Stimulated activated CD4-positive, alpha-beta T cell treated with anti-CD3 and anti-CD28 coated beads, TNF-alpha, amount 100 ng/mL, for 24 hours (primary cell): Measurements from ENCODE around the gene MEF2A.
"Not testable (repeated sequence)": the region's sequence is repeated elsewhere in the genome, so short reads cannot be mapped to it uniquely, and the experiment has no call there.

Experiments
- DNase-seq, 3 experiments: peaks; one replicate each; pipeline ENCODE4 v3.0.0-alpha.2; 2020; ENCODE audit warnings: low read depth in 3 of 3

Gene MEF2A

GRCh38 chr15:99729327-99729726 is 163.5 kb downstream of the MEF2A start:
- DNase-seq, result no peak

GRCh38 chr15:99729920-99730319 is 164.1 kb downstream of the MEF2A start:
- DNase-seq, result no peak

- DNase-seq, result no peak
Measured at GRCh38 chr15:99731336-99732123, 165.7 kb downstream of the MEF2A start.

GRCh38 chr15:99732124-99732750 is 166.5 kb downstream of the MEF2A start:
- DNase-seq, result no peak

GRCh38 chr15:99732751-99733267 is 167.0 kb downstream of the MEF2A start:
- DNase-seq, result no peak

GRCh38 chr15:99733268-99734039 is 167.7 kb downstream of the MEF2A start, which contains the start of gene LYSMD4:
Gene LYSMD4 (minus strand): TSS chr15:99733437. CDS start chr15:99731999, 1,438 bp downstream.
- DNase-seq, result peak; percentile 98 to 99 (median 98)

- not testable (repeated sequence) for DNase-seq
Measured at GRCh38 chr15:99734040-99734291, 168.2 kb downstream of the MEF2A start.

- DNase-seq, result no peak
Measured at GRCh38 chr15:99734575-99734974, 168.8 kb downstream of the MEF2A start.

- no peak for DNase-seq
Measured at GRCh38 chr15:99735868-99736267, 170.1 kb downstream of the MEF2A start.

- no peak for DNase-seq
Measured at GRCh38 chr15:99736702-99737101, 170.9 kb downstream of the MEF2A start.

- no peak for DNase-seq
Measured at GRCh38 chr15:99738021-99738847, 172.4 kb downstream of the MEF2A start.

GRCh38 chr15:99741835-99742234 is 176.1 kb downstream of the MEF2A start:
- DNase-seq, result no peak

GRCh38 chr15:99744142-99744541 is 178.4 kb downstream of the MEF2A start:
- no peak for DNase-seq

- no peak for DNase-seq
Measured at GRCh38 chr15:99745370-99746086, 179.7 kb downstream of the MEF2A start.

- DNase-seq, result no peak
Measured at GRCh38 chr15:99749386-99749785, 183.6 kb downstream of the MEF2A start.

GRCh38 chr15:99750326-99750725 is 184.5 kb downstream of the MEF2A start:
- DNase-seq, result not testable (repeated sequence)

GRCh38 chr15:99752556-99752955 is 186.8 kb downstream of the MEF2A start:
- DNase-seq, result no peak

- DNase-seq, result no peak
Measured at GRCh38 chr15:99753066-99753465, 187.3 kb downstream of the MEF2A start.

- DNase-seq, result peak in 2 of 3 experiments; percentile 11 to 28
Measured at GRCh38 chr15:99755692-99756409, 190.1 kb downstream of the MEF2A start.

- DNase-seq, result no peak
Measured at GRCh38 chr15:99762288-99762687, 196.5 kb downstream of the MEF2A start.
